PC-3 (cell line): ENCODE data around the gene MAMDC4. TPM values are rescaled to one million over a fixed set of nuclear protein-coding genes. Genes with fewer than 3 reads are reported as not detected.
"Not testable (repeated sequence)": the region's sequence is repeated elsewhere in the genome, so short reads cannot be mapped to it uniquely, and the experiment has no call there.

Experiments
- ATAC-seq: fragments of 200-7000 bp; cut with Tn5 transposase; 2 replicates; pipeline ENCODE4 v1.9.1; 2020; ENCODE audit warnings: mild to moderate bottlenecking, moderate library complexity
- BruUV-seq: library from RNA; stranded (reverse); fragments of 400-500 nt; replicated peaks from 2 replicates; lab custom pipeline; 2021; lab: Mats Ljungman, UMichigan
- CTCF ChIA-PET: fragments of 300-600 bp; sonication (Branson Sonifier 250); formaldehyde crosslinking; loops from one replicate; lab custom pipeline; 2022; ENCODE audit warnings: antibody characterized with exemption; lab: Charles Lee
- POLR2A ChIA-PET: fragments of 300-600 bp; sonication (Branson Sonifier 250); formaldehyde crosslinking; loops from one replicate; lab custom pipeline; 2022; ENCODE audit warnings: antibody characterized with exemption; ENCODE audit not compliant: unreplicated experiment; lab: Charles Lee
- DNase-seq: peaks from one replicate; pipeline ENCODE4 v3.0.0-alpha.2; 2015
- H2AFZ ChIP-seq: fragments of 300-600 bp; sonication (generic); 2 replicates; pipeline ENCODE4 v1.6.0; 2016; ENCODE audit warnings: antibody characterized with exemption, low read length
- H3F3A ChIP-seq: fragments of 300-600 bp; sonication (generic); one replicate; pipeline ENCODE4 v1.6.0; 2017; ENCODE audit warnings: antibody characterized with exemption, low read length, control low read depth, mild to moderate bottlenecking; ENCODE audit not compliant: unreplicated experiment
- H3K27ac ChIP-seq: fragments of 300-600 bp; sonication (generic); 2 replicates; pipeline ENCODE4 v1.5.1; 2016; ENCODE audit warnings: mild to moderate bottlenecking, low read length
- H3K27me3 ChIP-seq: fragments of 300-600 bp; sonication (generic); 2 replicates; pipeline ENCODE4 v1.6.1; 2016; ENCODE audit warnings: low read length, mixed read lengths
- H3K36me3 ChIP-seq: fragments of 300-600 bp; sonication (generic); 2 replicates; pipeline ENCODE4 v1.6.1; 2016; ENCODE audit warnings: low read depth, mixed run types, low read length, mixed read lengths
- H3K4me1 ChIP-seq: fragments of 300-600 bp; sonication (generic); 2 replicates; pipeline ENCODE4 v1.5.1; 2016; ENCODE audit warnings: low read length; ENCODE audit not compliant: insufficient read depth
- H3K4me2 ChIP-seq: fragments of 300-600 bp; sonication (generic); 2 replicates; pipeline ENCODE4 v1.6.0; 2016; ENCODE audit warnings: low read length
- H3K4me3 ChIP-seq: fragments of 300-600 bp; sonication (generic); 2 replicates; pipeline ENCODE4 v1.5.1; 2016; ENCODE audit warnings: mild to moderate bottlenecking, low read length, mixed read lengths
- H3K79me2 ChIP-seq: fragments of 300-600 bp; sonication (generic); 2 replicates; pipeline ENCODE4 v1.6.1; 2017; ENCODE audit warnings: low read length, mixed read lengths
- H3K9ac ChIP-seq: fragments of 300-600 bp; sonication (generic); 2 replicates; pipeline ENCODE4 v1.6.0; 2016; ENCODE audit warnings: mild to moderate bottlenecking, low read length
- H3K9me2 ChIP-seq: fragments of 300-600 bp; sonication (generic); replicated peaks from 2 replicates; pipeline ENCODE4 v1.6.1; 2016; ENCODE audit warnings: mixed run types, low read length, mixed read lengths
- H3K9me3 ChIP-seq: fragments of 300-600 bp; sonication (generic); 2 replicates; pipeline ENCODE4 v1.6.1; 2016; ENCODE audit warnings: low read length, mixed read lengths
- H4K20me1 ChIP-seq: fragments of 300-600 bp; sonication (generic); 2 replicates; pipeline ENCODE4 v1.6.1; 2016; ENCODE audit warnings: low read length, mixed read lengths
- CTCF ChIP-seq: fragments of 300-600 bp; sonication (generic); conservative IDR thresholded peaks from 2 replicates; pipeline ENCODE4 v1.5.1; 2017; ENCODE audit warnings: antibody characterized with exemption, low read depth, mild to moderate bottlenecking, low read length
- EZH2 ChIP-seq: fragments of 300-600 bp; sonication (generic); IDR thresholded peaks from one replicate; pipeline ENCODE4 v1.6.1; 2017; ENCODE audit warnings: antibody characterized with exemption, mild to moderate bottlenecking, low read length; ENCODE audit not compliant: unreplicated experiment
- EZH2phosphoT487 ChIP-seq: fragments of 300-600 bp; sonication (generic); IDR thresholded peaks from 2 replicates; pipeline ENCODE4 v1.6.1; 2018; ENCODE audit warnings: mild to moderate bottlenecking, antibody characterized with exemption, low read length, borderline replicate concordance
- intact Hi-C: fragments of 100-400 bp; cut with micrococcal nuclease; formaldehyde crosslinking; loops from 2 replicates; pipeline ENCODE4 v1.9.0; 2023
- total RNA-seq: library from RNA; depleted of rRNA; stranded (reverse); fragments of >200 nt; gene quantifications from 2 replicates; pipeline ENCODE4 v1.2.3, GENCODE V29; 2014

MAMDC4 gene
- total RNA-seq, 1 experiment from 2014 or later = 3.0 TPM

DNA sequence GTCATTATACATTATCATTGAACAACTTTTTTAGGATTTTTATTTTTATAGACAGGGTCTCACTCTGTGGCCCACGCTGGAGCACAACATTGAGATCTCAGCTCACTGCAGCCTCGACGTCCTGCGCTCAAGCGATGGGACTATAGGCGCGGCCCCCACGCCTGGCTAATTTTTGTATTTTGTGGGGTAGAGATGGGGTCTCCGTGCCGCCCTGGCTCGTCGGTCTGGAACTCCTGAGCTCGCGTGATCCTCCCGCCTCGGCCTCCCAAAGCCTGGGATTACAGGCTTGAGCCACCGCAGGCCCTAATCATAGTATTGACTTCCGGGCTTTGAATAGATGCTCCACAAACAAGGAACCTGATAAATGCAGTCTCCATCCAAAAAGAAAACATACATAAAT is 15.3 kb downstream of the MAMDC4 start:
- 0 out of 2 replicates have a peak, but pooled peaks cover 5% of the 10 kb centered on the region for H3K4me1 ChIP-seq
- H2AFZ ChIP-seq = no peak overlapping the region
- H3K4me2 ChIP-seq = no peak overlapping the region
- no peak for ATAC-seq
- no peak for TF ChIP-seq EZH2
- TF ChIP-seq CTCF = no peak
- TF ChIP-seq EZH2phosphoT487 = no peak
- no peaks in the 10 kb centered on the region for H3F3A ChIP-seq
- intact Hi-C loops = no loop called here
- DNase-seq = no peak
- CTCF ChIA-PET = no interaction called here
- H3K9ac ChIP-seq = no peak overlapping the region
- H3K36me3 ChIP-seq = peaks cover 15% of the 10 kb centered on the region
- no peak overlapping the region for H3K27ac ChIP-seq
- H4K20me1 ChIP-seq = peaks cover 4% of the 10 kb centered on the region; the same call in 1 of the 2 replicates
- H3K9me2 ChIP-seq = no peaks in the 10 kb centered on the region
- BruUV-seq = no TSS peak
- no peak overlapping the region for H3K4me3 ChIP-seq
- POLR2A ChIA-PET = no interaction called here
- peaks cover 27% of the 10 kb centered on the region for H3K79me2 ChIP-seq
- no peaks in the 10 kb centered on the region for H3K9me3 ChIP-seq
- no peaks in the 10 kb centered on the region for H3K27me3 ChIP-seq

- Histone ChIP-seq H2AFZ (no peak overlapping the region), H3K9me2 (no peaks in the 10 kb centered on the region), H3K27ac (no peak overlapping the region), H3K36me3 (peaks cover 12% of the 10 kb centered on the region), H3K4me1 (0 out of 2 replicates have a peak, but pooled peaks cover 5% of the 10 kb centered on the region), H3K4me3 (no peak overlapping the region), H3F3A (no peaks in the 10 kb centered on the region), H3K27me3 (no peaks in the 10 kb centered on the region), H3K4me2 (no peak overlapping the region), H3K79me2 (peaks cover 27% of the 10 kb centered on the region), H3K9me3 (0 out of 2 replicates have a peak, but pooled peaks cover 3% of the 10 kb centered on the region), H3K9ac (no peak overlapping the region), H4K20me1 (peaks cover 4% of the 10 kb centered on the region; the same call in 1 of the 2 replicates)
- intact Hi-C loops = no loop called here
- CTCF ChIA-PET = no interaction called here
- no TSS peak for BruUV-seq
- TF ChIP-seq EZH2phosphoT487 (no peak), CTCF (no peak)
- ATAC-seq (no peak), DNase-seq (no peak)
- POLR2A ChIA-PET = no interaction called here
These were observed 15.8 kb downstream of the MAMDC4 start for GRCh38 chr9:136867917-136868316.

DNA sequence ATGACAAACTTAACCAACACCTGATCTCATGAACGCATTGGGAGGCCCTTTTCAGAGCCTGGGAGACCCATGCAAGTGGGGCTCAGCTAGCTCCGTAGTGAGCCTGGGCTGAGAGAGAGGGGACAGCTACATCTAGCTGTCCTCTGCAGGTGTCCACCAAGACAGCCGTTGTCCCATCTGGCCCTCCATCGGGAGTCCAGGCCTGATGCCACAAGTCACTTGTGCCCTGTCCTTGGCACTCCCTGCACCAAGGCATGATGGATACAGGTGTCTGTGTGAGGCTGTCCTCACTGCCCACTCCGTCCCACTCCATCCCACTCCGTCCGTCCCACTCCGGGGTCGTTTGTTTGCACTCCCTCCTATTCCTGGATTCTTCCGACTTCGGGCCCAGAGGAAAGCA is 16.5 kb downstream of the MAMDC4 start:
- ATAC-seq (no peak), DNase-seq (no peak)
- Histone ChIP-seq H3F3A (no peaks in the 10 kb centered on the region), H3K4me2 (no peak overlapping the region), H2AFZ (no peak overlapping the region), H3K27ac (no peak overlapping the region), H3K9me2 (no peaks in the 10 kb centered on the region), H3K79me2 (peaks cover 25% of the 10 kb centered on the region), H3K9me3 (0 out of 2 replicates have a peak, but pooled peaks cover 3% of the 10 kb centered on the region), H3K9ac (no peak overlapping the region), H3K27me3 (no peaks in the 10 kb centered on the region), H4K20me1 (peaks cover 4% of the 10 kb centered on the region; the same call in 1 of the 2 replicates), H3K4me1 (0 out of 2 replicates have a peak, but pooled peaks cover 5% of the 10 kb centered on the region), H3K36me3 (peaks cover 5% of the 10 kb centered on the region), H3K4me3 (no peak overlapping the region)
- POLR2A ChIA-PET = interaction anchor here (0.7 kb wide), 1 partner anchor 78 kb away, joined by 9 read pairs; the partner anchor contains the start of gene TMEM141
- BruUV-seq = no TSS peak
- intact Hi-C loops = no loop called here
- CTCF ChIA-PET = interaction anchor here (0.6 kb wide), 1 partner anchor 26 kb away, joined by 3 read pairs; no protein-coding TSS in a partner anchor
- TF ChIP-seq CTCF (no peak), EZH2 (no peak), EZH2phosphoT487 (no peak)

- H3K9ac ChIP-seq, BruUV-seq, H4K20me1 ChIP-seq, POLR2A ChIA-PET, CTCF ChIA-PET, H3K4me2 ChIP-seq, H3K4me3 ChIP-seq, H3K4me1 ChIP-seq, intact Hi-C loops, H2AFZ ChIP-seq, ATAC-seq, H3K9me2 ChIP-seq, DNase-seq, H3K9me3 ChIP-seq, H3K27me3 ChIP-seq, H3F3A ChIP-seq, H3K27ac ChIP-seq, H3K36me3 ChIP-seq: not testable (repeated sequence)
- peaks cover 15% of the 10 kb centered on the region for H3K79me2 ChIP-seq
These were observed 17.5 kb downstream of the MAMDC4 start for GRCh38 chr9:136869611-136870010.
